ENCODE results near the gene CXCL16. TPM values are rescaled to one million over a fixed set of nuclear protein-coding genes. Genes with fewer than 3 reads are reported as not detected.
"Not testable (repeated sequence)": the region's sequence is repeated elsewhere in the genome, so short reads cannot be mapped to it uniquely, and the experiment has no call there.

CXCL16 gene
- total and polyA plus RNA-seq, 12 donors = 2.4 to 50.1 (median 36.2) TPM

- no peaks in the 10 kb centered on the region for H3K36me3 ChIP-seq (replicated peaks in 1 of 2)
- no peak for DNase-seq
- no peaks in the 10 kb centered on the region for H3K27me3 ChIP-seq
- H3K4me3 ChIP-seq = no peak overlapping the region
- H3K27ac ChIP-seq = no peak overlapping the region
- WGBS, 4 donors = 80 to 83% (median 81%) methylated on average over 7 of the region's 7 CpGs
- H3K9me3 ChIP-seq (replicated peaks in 1 of 3) = no peaks in the 10 kb centered on the region
- intact Hi-C loops (cut with DNase I) = no loop called here
- peaks cover 16 to 18% of the 10 kb centered on the region in 2 donors for H3K4me1 ChIP-seq (replicated peaks in 1 of 2)
- no peak for TF ChIP-seq POLR2A (IDR thresholded peaks at IDR 0.05)
- TF ChIP-seq, protein P1, sequence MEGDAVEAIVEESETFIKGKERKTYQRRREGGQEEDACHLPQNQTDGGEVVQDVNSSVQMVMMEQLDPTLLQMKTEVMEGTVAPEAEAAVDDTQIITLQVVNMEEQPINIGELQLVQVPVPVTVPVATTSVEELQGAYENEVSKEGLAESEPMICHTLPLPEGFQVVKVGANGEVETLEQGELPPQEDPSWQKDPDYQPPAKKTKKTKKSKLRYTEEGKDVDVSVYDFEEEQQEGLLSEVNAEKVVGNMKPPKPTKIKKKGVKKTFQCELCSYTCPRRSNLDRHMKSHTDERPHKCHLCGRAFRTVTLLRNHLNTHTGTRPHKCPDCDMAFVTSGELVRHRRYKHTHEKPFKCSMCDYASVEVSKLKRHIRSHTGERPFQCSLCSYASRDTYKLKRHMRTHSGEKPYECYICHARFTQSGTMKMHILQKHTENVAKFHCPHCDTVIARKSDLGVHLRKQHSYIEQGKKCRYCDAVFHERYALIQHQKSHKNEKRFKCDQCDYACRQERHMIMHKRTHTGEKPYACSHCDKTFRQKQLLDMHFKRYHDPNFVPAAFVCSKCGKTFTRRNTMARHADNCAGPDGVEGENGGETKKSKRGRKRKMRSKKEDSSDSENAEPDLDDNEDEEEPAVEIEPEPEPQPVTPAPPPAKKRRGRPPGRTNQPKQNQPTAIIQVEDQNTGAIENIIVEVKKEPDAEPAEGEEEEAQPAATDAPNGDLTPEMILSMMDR (IDR thresholded peaks at IDR 0.05) = no peak
Measured at GRCh38 chr17:4706121-4706520, 33.6 kb downstream of the CXCL16 start.

GRCh38 chr17:4704991-4705390 is 34.7 kb downstream of the CXCL16 start:
- Histone ChIP-seq H3K27me3 (no peaks in the 10 kb centered on the region), H3K4me1 (replicated peaks in 1 of 2) (peaks cover 11 to 14% of the 10 kb centered on the region in 2 donors), H3K4me3 (no peak overlapping the region), H3K27ac (no peak overlapping the region), H3K36me3 (replicated peaks in 1 of 2) (no peaks in the 10 kb centered on the region), H3K9me3 (replicated peaks in 1 of 3) (no peaks in the 10 kb centered on the region)
- no peak for DNase-seq
- TF ChIP-seq POLR2A (IDR thresholded peaks at IDR 0.05) = no peak
- TF ChIP-seq, protein P1 (IDR thresholded peaks at IDR 0.05) = no peak
- 95 to 98% (median 97%) methylated on average over 15 of the region's 15 CpGs for WGBS, 4 donors
- intact Hi-C loops (cut with DNase I) = no loop called here

GRCh38 chr17:4704574-4704907 is 35.2 kb downstream of the CXCL16 start:
- intact Hi-C loops (cut with DNase I); H3K36me3 ChIP-seq (replicated peaks in 1 of 2); H3K27me3 ChIP-seq; DNase-seq; H3K9me3 ChIP-seq (replicated peaks in 1 of 3): not testable (repeated sequence)
- Histone ChIP-seq H3K4me1 (replicated peaks in 1 of 2) (peaks cover 7 to 14% of the 10 kb centered on the region in 2 donors), H3K4me3 (peak overlapping the region in 1 of 4 donors; percentile 78), H3K27ac (peak overlapping the region in 2 of 5 donors; percentile 80 to 83)
- WGBS, 4 donors = 48 to 59% (median 51%) methylated on average over 14 of the region's 14 CpGs

GRCh38 chr17:4703330-4703691 is 36.4 kb downstream of the CXCL16 start:
- TF ChIP-seq, protein P1 (IDR thresholded peaks at IDR 0.05) = no peak
- no peaks in the 10 kb centered on the region for H3K27me3 ChIP-seq
- no peaks in the 10 kb centered on the region for H3K9me3 ChIP-seq (replicated peaks in 1 of 3)
- no peak for DNase-seq
- WGBS, 4 donors = 4 to 9% (median 8%) methylated on average over 15 of the region's 15 CpGs
- intact Hi-C loops (cut with DNase I) = no loop called here
- no peaks in the 10 kb centered on the region for H3K36me3 ChIP-seq (replicated peaks in 1 of 2)
- peak overlapping the region in 3 of 5 donors; percentile 67 to 83 (median 80) for H3K27ac ChIP-seq
- peaks cover 6 to 14% of the 10 kb centered on the region in 2 donors for H3K4me1 ChIP-seq (replicated peaks in 1 of 2)
- H3K4me3 ChIP-seq = peak overlapping the region; percentile 40 to 83 (median 70)

DNA sequence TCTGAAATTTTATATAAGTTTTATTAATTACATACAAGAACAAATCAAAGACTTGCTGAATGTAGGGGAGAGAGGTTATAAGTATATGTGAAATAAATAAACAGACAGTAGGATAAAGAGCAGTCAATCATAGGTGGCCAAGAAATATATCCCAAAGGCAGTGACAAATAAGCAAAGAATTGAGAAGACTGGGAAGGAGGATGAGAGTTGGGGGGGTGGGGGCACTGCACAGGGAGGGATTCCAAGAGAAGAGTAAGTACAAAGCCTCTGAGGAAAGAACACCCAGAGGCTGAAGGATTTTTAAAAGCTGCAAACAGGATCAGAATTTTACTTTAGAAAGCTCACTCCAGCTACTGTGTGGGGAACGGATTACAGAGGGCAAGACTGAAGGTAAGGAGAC is 38.6 kb downstream of the CXCL16 start:
- no peak for DNase-seq
- Histone ChIP-seq H3K9me3 (replicated peaks in 1 of 3) (no peaks in the 10 kb centered on the region), H3K27me3 (no peaks in the 10 kb centered on the region), H3K4me1 (replicated peaks in 1 of 2) (peaks cover 6 to 14% of the 10 kb centered on the region in 2 donors), H3K27ac (no peak overlapping the region), H3K36me3 (replicated peaks in 1 of 2) (no peaks in the 10 kb centered on the region), H3K4me3 (no peak overlapping the region)
- TF ChIP-seq, protein P1 (IDR thresholded peaks at IDR 0.05) = no peak
- TF ChIP-seq POLR2A (IDR thresholded peaks at IDR 0.05) = no peak
- 60 to 92% (median 82%) methylated on average over 1 of the region's 1 CpG for WGBS, 4 donors
- intact Hi-C loops (cut with DNase I) = no loop called here

DNA sequence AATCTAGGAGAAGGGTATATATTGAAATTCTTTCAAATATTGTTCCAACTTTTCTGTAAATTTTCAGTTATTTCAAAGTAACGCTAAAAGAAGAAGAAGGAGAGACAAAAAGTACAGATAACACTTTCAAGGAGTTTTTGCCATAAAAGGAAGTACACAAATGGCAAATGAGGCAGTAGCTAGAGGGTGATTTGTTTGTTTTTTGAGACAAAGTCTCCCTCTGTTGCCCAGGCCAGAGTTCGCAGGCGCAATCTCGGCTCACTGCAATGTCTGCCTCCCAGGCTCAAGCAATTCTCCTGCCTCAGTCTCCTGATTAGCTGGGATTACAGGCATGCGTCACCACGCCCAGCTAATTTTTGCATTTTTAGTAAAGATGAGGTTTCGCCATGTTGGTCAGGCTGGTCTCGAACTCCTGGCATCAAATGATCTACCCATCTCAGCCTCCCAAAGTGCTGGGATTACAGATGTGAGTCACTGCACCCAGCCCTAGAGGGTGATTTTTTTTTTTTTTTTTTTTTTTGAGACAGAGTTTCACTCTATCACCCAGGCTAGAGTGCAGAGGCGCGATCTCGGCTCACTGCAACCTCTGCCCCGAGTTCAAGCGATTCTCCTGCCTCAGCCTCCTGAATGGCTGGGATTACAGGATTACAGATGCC is 40.2 kb downstream of the CXCL16 start:
- H3K27me3 ChIP-seq; H3K36me3 ChIP-seq (replicated peaks in 1 of 2); DNase-seq; H3K9me3 ChIP-seq (replicated peaks in 1 of 3); H3K27ac ChIP-seq; H3K4me3 ChIP-seq; intact Hi-C loops (cut with DNase I): not testable (repeated sequence)
- WGBS, 4 donors = 85 to 88% (median 87%) methylated on average over 13 of the region's 13 CpGs
- H3K4me1 ChIP-seq (replicated peaks in 1 of 2) = peaks cover 6 to 14% of the 10 kb centered on the region in 2 donors
